ENCODE measurements around the gene RNGTT. TPM values are rescaled to one million over a fixed set of nuclear protein-coding genes. Genes with fewer than 3 reads are reported as not detected.
"Not testable (repeated sequence)": the region's sequence is repeated elsewhere in the genome, so short reads cannot be mapped to it uniquely, and the experiment has no call there.

RNGTT gene
- total RNA-seq, 2 donors from 2014 or later = 13.2 to 13.5 TPM

DNA sequence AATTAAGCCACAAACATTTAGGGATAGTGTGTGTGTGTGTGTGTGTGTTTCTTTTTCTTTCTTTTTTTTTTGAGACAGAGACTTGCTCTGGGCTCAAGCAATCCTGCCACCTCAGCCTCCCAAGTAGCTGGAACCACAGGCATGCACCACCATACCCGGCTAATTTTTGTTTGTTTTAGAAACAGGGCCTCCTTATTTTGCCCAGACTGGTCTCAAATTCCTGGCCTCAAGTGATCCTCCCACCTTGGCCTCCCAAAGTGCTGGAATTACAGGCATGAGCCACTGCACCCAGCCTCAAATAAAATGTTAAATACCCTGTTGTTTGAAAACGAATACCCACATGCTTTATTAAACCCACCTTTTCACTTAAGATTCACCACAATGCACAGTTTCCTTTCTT lies 195.3 kb downstream of the RNGTT start:
- intact Hi-C loops (cut with DNase I); DNase-seq (ENCODE audit: low spot score): not testable (repeated sequence)

- intact Hi-C loops (cut with DNase I) = loop anchor here in 1 of 2 donors (5.0 kb wide), 1 partner anchor 1757 kb away; no protein-coding TSS in a partner anchor
- no peak for DNase-seq (ENCODE audit: low spot score)
These were observed 199.3 kb downstream of the RNGTT start for GRCh38 chr6:88764081-88764480.

GRCh38 chr6:88763160-88763559 lies 200.3 kb downstream of the RNGTT start:
- no peak for DNase-seq (ENCODE audit: low spot score)
- intact Hi-C loops (cut with DNase I) = loop anchor here in 1 of 2 donors (5.0 kb wide), 1 partner anchor 1756 kb away; no protein-coding TSS in a partner anchor

- intact Hi-C loops (cut with DNase I) = loop anchor here in 1 of 2 donors (5.0 kb wide), 1 partner anchor 1754 kb away; no protein-coding TSS in a partner anchor
- no peak for DNase-seq (ENCODE audit: low spot score)
These were observed 202.0 kb downstream of the RNGTT start for GRCh38 chr6:88761237-88762031.

GRCh38 chr6:88760091-88760490 lies 203.3 kb downstream of the RNGTT start:
- intact Hi-C loops (cut with DNase I) = loop anchor here in 1 of 2 donors (5.0 kb wide), 1 partner anchor 1753 kb away; no protein-coding TSS in a partner anchor
- DNase-seq (ENCODE audit: low spot score) = no peak

DNA sequence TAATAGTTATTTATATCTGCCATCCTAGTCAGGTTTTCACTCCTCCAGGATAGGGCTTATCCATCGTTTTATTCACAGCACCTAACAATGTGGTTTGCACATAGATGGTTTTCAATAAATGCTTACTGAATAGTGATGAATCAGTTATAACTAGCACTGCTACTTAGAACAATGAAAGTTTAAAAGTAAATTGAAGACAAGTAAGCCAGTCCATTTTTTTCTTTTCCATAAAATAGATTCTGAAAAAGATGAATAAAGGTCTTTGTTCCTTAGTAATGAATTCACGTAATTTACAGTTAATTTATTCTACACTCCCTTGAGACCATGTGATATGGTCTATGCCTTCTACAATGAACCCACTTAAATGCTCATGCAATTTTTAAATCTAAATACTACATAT lies 212.5 kb downstream of the RNGTT start:
- DNase-seq (ENCODE audit: low spot score) = no peak

GRCh38 chr6:88749849-88750248 lies 213.6 kb downstream of the RNGTT start:
- DNase-seq (ENCODE audit: low spot score) = no peak
- intact Hi-C loops (cut with DNase I) = no loop called here

More for the DNA sequence above, 212.5 kb downstream of the RNGTT start:
- intact Hi-C loops (cut with DNase I) = no loop called here

GRCh38 chr6:88748141-88748540 lies 215.3 kb downstream of the RNGTT start:
- intact Hi-C loops (cut with DNase I) = no loop called here
- DNase-seq (ENCODE audit: low spot score) = no peak

DNA sequence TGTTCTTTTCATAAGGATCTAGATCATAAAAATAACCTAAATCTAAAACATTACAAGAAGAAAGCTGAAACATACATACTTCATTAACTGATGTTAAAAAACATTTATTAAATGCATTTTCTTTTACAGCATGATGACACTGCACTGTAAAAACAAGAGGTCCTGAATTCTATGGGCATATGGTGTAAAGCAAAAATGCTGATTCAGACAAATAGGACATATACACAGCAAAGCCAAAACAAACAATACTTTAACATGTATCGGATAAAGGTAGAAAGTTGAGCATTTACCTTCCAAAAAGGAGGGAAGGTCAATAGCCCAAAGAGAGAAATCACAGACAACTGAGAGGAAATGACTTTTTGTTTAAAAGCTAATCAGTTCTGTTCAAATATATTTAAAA lies 221.5 kb downstream of the RNGTT start:
- intact Hi-C loops (cut with DNase I) = no loop called here
- DNase-seq (ENCODE audit: low spot score) = no peak

DNA sequence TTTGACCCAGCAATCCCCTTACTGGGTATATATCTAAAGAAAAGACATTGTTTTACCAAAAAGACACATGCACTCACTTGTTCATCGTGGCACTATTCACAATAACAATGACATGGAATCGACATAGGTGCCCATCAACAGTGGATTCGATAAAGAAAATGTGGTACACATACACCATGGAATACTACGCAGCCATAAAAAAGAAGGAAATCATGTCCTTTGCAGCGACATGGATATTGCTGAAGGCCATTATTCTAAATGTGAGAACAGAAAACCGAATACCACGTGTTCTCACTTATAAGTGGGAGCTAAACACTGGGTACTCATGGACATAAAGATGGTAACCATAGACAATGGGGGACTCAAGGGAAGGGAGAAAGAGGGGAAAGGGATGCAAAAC lies 222.3 kb downstream of the RNGTT start:
- DNase-seq (ENCODE audit: low spot score) = no peak
- intact Hi-C loops (cut with DNase I) = no loop called here

GRCh38 chr6:88734544-88734943 lies 228.9 kb downstream of the RNGTT start:
- DNase-seq (ENCODE audit: low spot score) = no peak
- intact Hi-C loops (cut with DNase I) = no loop called here

DNA sequence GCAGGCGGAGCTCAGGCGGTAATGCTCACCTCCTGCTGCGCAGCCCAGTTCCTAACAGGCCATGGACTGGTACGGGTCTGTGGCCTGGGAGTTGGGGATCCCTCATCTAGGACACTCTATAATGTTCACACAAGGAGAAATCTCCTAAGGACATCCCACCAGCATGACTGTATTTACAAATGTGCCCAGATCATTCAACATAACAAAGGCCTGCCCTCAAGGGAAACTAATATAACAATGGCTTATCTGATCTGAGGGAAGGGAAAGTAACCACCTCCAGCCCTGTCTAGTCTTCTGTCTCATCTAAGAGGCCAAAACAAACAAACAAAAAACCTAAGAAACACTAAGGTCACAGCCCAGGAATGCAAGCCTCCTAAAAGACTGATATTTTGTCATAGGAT lies 232.8 kb downstream of the RNGTT start:
- intact Hi-C loops (cut with DNase I) = no loop called here
- peak; percentile 56 for DNase-seq (ENCODE audit: low spot score)

DNA sequence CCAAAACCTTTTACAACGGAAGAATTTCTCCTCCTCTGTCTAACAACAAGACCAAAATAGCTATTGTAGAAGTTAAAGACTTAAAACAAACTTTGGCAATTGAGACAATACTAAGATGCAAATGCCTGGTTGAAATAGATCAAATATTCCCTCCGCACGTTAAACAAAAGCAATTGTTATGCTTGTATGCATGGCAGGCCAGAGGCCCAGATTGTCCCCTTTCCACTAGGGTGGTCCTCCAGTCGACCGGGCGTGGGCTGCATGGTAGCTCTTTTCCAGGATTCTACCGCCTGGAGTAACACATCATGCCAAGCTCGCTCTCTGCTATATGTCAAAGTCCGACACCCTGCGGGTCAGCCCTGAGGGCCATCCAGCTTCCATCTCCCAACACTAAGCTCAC lies 234.7 kb downstream of the RNGTT start:
- DNase-seq (ENCODE audit: low spot score) = no peak
- intact Hi-C loops (cut with DNase I) = no loop called here

DNA sequence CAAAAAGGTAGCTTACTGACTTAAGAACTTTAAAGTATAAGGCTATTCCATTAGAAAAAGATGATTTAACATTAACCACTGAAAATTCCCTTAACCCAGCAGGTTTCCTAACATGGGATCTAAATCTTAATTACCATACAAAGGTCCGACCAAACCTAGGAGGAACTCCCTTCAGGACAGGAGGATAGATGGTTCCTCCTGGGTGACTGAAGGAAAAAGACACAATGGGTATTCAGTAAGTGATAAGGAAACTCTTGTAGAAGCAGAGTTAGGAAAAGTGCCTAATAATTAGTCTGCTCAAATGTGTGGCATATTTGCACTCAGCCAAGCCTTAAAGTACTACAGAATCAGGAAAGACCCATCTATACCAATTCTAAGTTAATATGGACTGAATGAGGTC lies 237.0 kb downstream of the RNGTT start:
- DNase-seq (ENCODE audit: low spot score); intact Hi-C loops (cut with DNase I): not testable (repeated sequence)

- intact Hi-C loops (cut with DNase I) = no loop called here
- peak; percentile 74 for DNase-seq (ENCODE audit: low spot score)
These were observed 238.1 kb downstream of the RNGTT start for GRCh38 chr6:88725111-88725975.

DNA sequence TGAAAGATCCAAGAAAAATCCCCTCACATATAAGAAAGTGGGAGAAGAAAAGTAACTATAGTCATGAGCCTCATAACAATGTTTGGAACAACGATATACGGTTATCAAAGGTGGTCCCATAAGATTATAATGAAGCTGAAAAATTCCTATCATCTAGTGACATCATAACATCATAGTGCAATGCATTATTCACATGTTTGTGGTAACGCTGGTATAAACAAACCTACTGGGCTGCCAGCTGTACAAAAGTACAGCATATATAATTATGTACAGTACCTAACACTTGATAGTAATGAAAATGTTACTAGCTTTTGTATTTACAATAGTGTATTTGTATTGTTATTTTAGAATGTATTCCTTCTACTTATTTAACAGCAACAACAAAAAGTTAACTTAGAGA lies 240.7 kb downstream of the RNGTT start:
- DNase-seq (ENCODE audit: low spot score) = no peak
- intact Hi-C loops (cut with DNase I) = no loop called here

GRCh38 chr6:88716399-88716798 lies 247.0 kb downstream of the RNGTT start:
- DNase-seq (ENCODE audit: low spot score); intact Hi-C loops (cut with DNase I): not testable (repeated sequence)

GRCh38 chr6:88712243-88712936 lies 251.0 kb downstream of the RNGTT start:
- intact Hi-C loops (cut with DNase I) = no loop called here

DNA sequence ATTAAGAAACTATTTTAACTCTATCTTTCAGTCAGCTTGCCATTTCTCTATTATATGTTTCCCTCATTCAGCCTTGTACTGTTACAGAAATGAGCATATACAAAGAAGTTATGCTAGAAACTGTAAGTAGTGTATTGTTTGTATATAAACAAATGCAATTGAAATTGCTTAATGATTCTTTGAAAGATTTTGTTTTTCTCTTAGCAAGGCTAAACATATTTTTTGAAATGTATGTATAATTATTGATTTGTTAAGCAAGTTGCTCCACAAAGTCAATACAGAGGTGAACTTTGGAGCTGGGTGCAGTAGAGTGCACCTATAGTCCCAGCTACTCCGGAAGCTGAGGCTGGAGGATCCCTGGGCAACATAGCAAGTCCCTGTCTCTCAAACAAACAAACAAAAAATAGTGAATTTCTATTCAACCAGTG lies 253.6 kb downstream of the RNGTT start:
- no peak for DNase-seq (ENCODE audit: low spot score)
- intact Hi-C loops (cut with DNase I) = no loop called here

More at GRCh38 chr6:88712243-88712936, 251.0 kb downstream of the RNGTT start:
- DNase-seq (ENCODE audit: low spot score) = no peak

Measured in posterior vena cava (tissue), 2 donors.